Mesendoderm (in vitro differentiated cells): ENCODE results near the gene EEIG1.

Source experiments
- DNase-seq: peaks from one replicate; pipeline ENCODE4 v3.0.0; 2013
- H2AK5ac ChIP-seq: 2 replicates; pipeline ENCODE4 v1.6.1; 2013; ENCODE audit warnings: low read length, inconsistent platforms
- H2BK120ac ChIP-seq: 2 replicates; pipeline ENCODE4 v1.6.1; 2013; ENCODE audit warnings: low read depth, mild to moderate bottlenecking, low read length, moderate library complexity, mixed read lengths
- H2BK15ac ChIP-seq: replicated peaks from 2 replicates; pipeline ENCODE4 v1.6.1; 2013; ENCODE audit warnings: low read depth, mild to moderate bottlenecking, moderate library complexity
- H2BK5ac ChIP-seq: 2 replicates; pipeline ENCODE4 v1.6.1; 2013; ENCODE audit warnings: low read length, inconsistent platforms
- H3K18ac ChIP-seq: 2 replicates; pipeline ENCODE4 v1.6.1; 2013; ENCODE audit warnings: mild to moderate bottlenecking, low read length, mixed read lengths
- H3K23ac ChIP-seq: one replicate; pipeline ENCODE4 v1.6.1; 2013; ENCODE audit warnings: low read length
- H3K27ac ChIP-seq: 2 replicates; pipeline ENCODE4 v1.5.1; 2013; ENCODE audit warnings: low read depth, mild to moderate bottlenecking, inconsistent platforms, low read length, moderate library complexity
- H3K27me3 ChIP-seq: 2 replicates; pipeline ENCODE4 v1.6.1; 2013; ENCODE audit warnings: low read length, control low read depth, mild to moderate bottlenecking, inconsistent platforms; ENCODE audit not compliant: insufficient read depth, poor library complexity
- H3K36me3 ChIP-seq: 2 replicates; pipeline ENCODE4 v1.6.1; 2013; ENCODE audit warnings: low read length, inconsistent platforms; ENCODE audit not compliant: control insufficient read depth, insufficient read depth
- H3K4ac ChIP-seq: one replicate; pipeline ENCODE4 v1.6.1; 2013; ENCODE audit warnings: low read depth, mild to moderate bottlenecking, low read length, moderate library complexity
- H3K4me1 ChIP-seq: 2 replicates; pipeline ENCODE4 v1.6.1; 2013; ENCODE audit warnings: low read depth, low read length, inconsistent platforms; ENCODE audit not compliant: control insufficient read depth
- H3K4me2 ChIP-seq: 2 replicates; pipeline ENCODE4 v1.6.1; 2013; ENCODE audit warnings: low read length
- H3K4me3 ChIP-seq: 2 replicates; pipeline ENCODE4 v1.5.1; 2013; ENCODE audit warnings: mild to moderate bottlenecking, low read length
- H3K56ac ChIP-seq: one replicate; pipeline ENCODE4 v1.6.1; 2013; ENCODE audit warnings: low read length
- H3K79me1 ChIP-seq: 2 replicates; pipeline ENCODE4 v1.6.1; 2013; ENCODE audit warnings: low read length, inconsistent platforms
- H3K79me2 ChIP-seq: 2 replicates; pipeline ENCODE4 v1.6.1; 2013; ENCODE audit warnings: mild to moderate bottlenecking, low read length; ENCODE audit not compliant: control insufficient read depth, insufficient read depth
- H3K9ac ChIP-seq: 2 replicates; pipeline ENCODE4 v1.6.1; 2013; ENCODE audit warnings: low read length, inconsistent platforms
- H4K5ac ChIP-seq: one replicate; pipeline ENCODE4 v1.6.1; 2013; ENCODE audit warnings: low read length
- H4K8ac ChIP-seq: one replicate; pipeline ENCODE4 v1.6.1; 2013; ENCODE audit warnings: low read depth, mild to moderate bottlenecking, control low read depth, low read length, moderate library complexity
- WGBS: extraction: QIAGEN DNeasy Blood & Tissue Kit; methylation state at CpG from one replicate; pipeline ENCODE4 v1.1.7; 2013; ENCODE audit warnings: low lambda C conversion rate, missing lambda C conversion rate; ENCODE audit not compliant: insufficient coverage; ENCODE audit errors: extremely low coverage; 5-methylcytosine and 5-hydroxymethylcytosine counted together

Gene EEIG1

DNA sequence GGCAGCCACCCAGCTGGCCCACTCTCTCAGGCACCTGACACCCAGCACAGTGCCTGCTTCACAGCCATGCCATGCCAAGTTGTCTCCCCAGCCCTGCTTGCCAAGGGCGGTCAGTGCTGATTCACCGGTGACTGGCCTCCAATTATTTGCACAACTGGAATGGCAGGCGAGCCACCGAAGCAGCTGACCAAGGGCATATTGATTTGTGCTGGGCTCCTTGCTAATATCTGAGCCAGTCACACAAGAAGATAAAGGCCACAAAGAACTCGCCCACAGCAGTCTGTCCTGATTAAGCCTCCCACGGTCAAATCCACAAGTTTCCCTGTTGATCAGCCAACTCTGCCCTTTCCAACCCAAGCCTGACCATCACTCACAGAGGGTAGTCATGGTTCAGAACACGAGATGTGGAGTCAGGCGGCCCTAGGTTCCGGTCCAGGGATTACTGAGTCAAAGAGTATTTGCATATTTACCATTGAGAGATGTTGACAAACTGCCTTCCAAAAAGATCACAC, 6.4 kb upstream of the EEIG1 start:
- Histone ChIP-seq H3K18ac (no peak overlapping the region), H2AK5ac (no peak overlapping the region), H3K4me2 (no peak overlapping the region), H3K79me2 (no peaks in the 10 kb centered on the region), H3K4ac (no peak overlapping the region), H3K23ac (no peak overlapping the region), H3K27me3 (no peaks in the 10 kb centered on the region), H3K36me3 (no peaks in the 10 kb centered on the region), H4K5ac (no peak overlapping the region), H2BK5ac (no peak overlapping the region), H3K27ac (no peak overlapping the region), H2BK120ac (no peak overlapping the region), H3K79me1 (no peaks in the 10 kb centered on the region), H3K4me3 (no peak overlapping the region), H3K4me1 (no peaks in the 10 kb centered on the region), H3K9ac (no peak overlapping the region), H3K56ac (no peak overlapping the region), H2BK15ac (no peak overlapping the region), H4K8ac (no peak overlapping the region)
- no CpG with 5 or more reads among the region's 9 CpGs for WGBS
- no peak for DNase-seq

- Histone ChIP-seq H3K79me1 (no peaks in the 10 kb centered on the region), H3K27ac (no peak overlapping the region), H2AK5ac (no peak overlapping the region), H3K23ac (no peak overlapping the region), H3K4ac (no peak overlapping the region), H2BK15ac (no peak overlapping the region), H3K56ac (no peak overlapping the region), H4K5ac (no peak overlapping the region), H3K79me2 (peaks cover under 1% of the 10 kb centered on the region), H4K8ac (no peak overlapping the region), H3K9ac (no peak overlapping the region), H3K27me3 (no peaks in the 10 kb centered on the region), H3K18ac (no peak overlapping the region), H3K4me3 (no peak overlapping the region), H3K4me2 (no peak overlapping the region), H3K36me3 (no peaks in the 10 kb centered on the region), H3K4me1 (peaks cover 4% of the 10 kb centered on the region), H2BK5ac (no peak overlapping the region), H2BK120ac (no peak overlapping the region)
- DNase-seq: peak; percentile 61
- WGBS: no CpG with 5 or more reads among the region's 3 CpGs
Observed at GRCh38 chr9:127985011-127985410, 4.2 kb upstream of the EEIG1 start.

GRCh38 chr9:127983847-127984289, 3.1 kb upstream of the EEIG1 start:
- H3K18ac ChIP-seq: no peak overlapping the region
- H4K5ac ChIP-seq: no peak overlapping the region
- peaks cover 10% of the 10 kb centered on the region for H3K79me2 ChIP-seq
- H2BK15ac ChIP-seq: no peak overlapping the region
- H3K27ac ChIP-seq: no peak overlapping the region
- H4K8ac ChIP-seq: no peak overlapping the region
- peaks cover 4% of the 10 kb centered on the region for H3K4me1 ChIP-seq
- H3K4ac ChIP-seq: no peak overlapping the region
- H3K9ac ChIP-seq: no peak overlapping the region
- H2BK120ac ChIP-seq: no peak overlapping the region
- H3K56ac ChIP-seq: no peak overlapping the region
- no peak overlapping the region for H3K4me2 ChIP-seq
- no peak overlapping the region for H3K23ac ChIP-seq
- no peak overlapping the region for H2AK5ac ChIP-seq
- no peak for DNase-seq
- no peak overlapping the region for H3K4me3 ChIP-seq
- no peaks in the 10 kb centered on the region for H3K27me3 ChIP-seq
- no CpG with 5 or more reads among the region's 9 CpGs for WGBS
- H3K36me3 ChIP-seq: no peaks in the 10 kb centered on the region
- H2BK5ac ChIP-seq: no peak overlapping the region
- peaks cover 5% of the 10 kb centered on the region for H3K79me1 ChIP-seq

GRCh38 chr9:127982912-127983311, 2.1 kb upstream of the EEIG1 start:
- H3K18ac ChIP-seq: no peak overlapping the region
- no peak overlapping the region for H3K27ac ChIP-seq
- H2BK5ac ChIP-seq: no peak overlapping the region
- H3K36me3 ChIP-seq: no peaks in the 10 kb centered on the region
- no peak for DNase-seq
- WGBS: no CpG with 5 or more reads among the region's 1 CpG
- H2BK15ac ChIP-seq: no peak overlapping the region
- no peak overlapping the region for H3K9ac ChIP-seq
- H3K4me2 ChIP-seq: no peak overlapping the region
- H3K79me1 ChIP-seq: peaks cover 8% of the 10 kb centered on the region
- H3K79me2 ChIP-seq: peaks cover 17% of the 10 kb centered on the region
- no peak overlapping the region for H4K5ac ChIP-seq
- no peak overlapping the region for H2BK120ac ChIP-seq
- peak overlapping the region; percentile 80 for H3K23ac ChIP-seq
- peak overlapping the region; percentile 64 for H3K56ac ChIP-seq
- peaks cover 4% of the 10 kb centered on the region for H3K4me1 ChIP-seq
- H4K8ac ChIP-seq: no peak overlapping the region
- no peak overlapping the region for H2AK5ac ChIP-seq
- H3K27me3 ChIP-seq: no peaks in the 10 kb centered on the region
- H3K4me3 ChIP-seq: no peak overlapping the region
- H3K4ac ChIP-seq: no peak overlapping the region

- Histone ChIP-seq H3K18ac (peak overlapping the region; percentile 44), H3K36me3 (no peaks in the 10 kb centered on the region), H3K4me3 (no peak overlapping the region), H3K4me2 (peak overlapping the region; percentile 56), H3K4ac (peak overlapping the region; percentile 82), H2BK15ac (no peak overlapping the region), H3K56ac (peak overlapping the region; percentile 83), H2BK120ac (no peak overlapping the region), H3K79me2 (peaks cover 30% of the 10 kb centered on the region), H3K27ac (peak overlapping the region; percentile 96), H3K4me1 (peaks cover 8% of the 10 kb centered on the region), H4K8ac (peak overlapping the region; percentile 17), H2AK5ac (peak overlapping the region; percentile 29), H3K79me1 (peaks cover 16% of the 10 kb centered on the region), H2BK5ac (peak overlapping the region; percentile 36), H3K9ac (peak overlapping the region; percentile 71), H4K5ac (no peak overlapping the region), H3K27me3 (no peaks in the 10 kb centered on the region), H3K23ac (no peak overlapping the region)
- no peak for DNase-seq
- no CpG with 5 or more reads among the region's 11 CpGs for WGBS
Observed at GRCh38 chr9:127981559-127982121, 851 bp upstream of the EEIG1 start.
